Measurements from ENCODE around the gene CCDC126. TPM values are rescaled to one million over a fixed set of nuclear protein-coding genes. Genes with fewer than 3 reads are reported as not detected.

Gene CCDC126
- total and polyA plus RNA-seq, 9 of the 15 experiments (the other 6 are each of a cell fraction or from before 2014, with no cell fraction given): 3.0 to 16.2 (median 5.2) TPM

- TF ChIP-seq PTTG1 (tag; IDR thresholded peaks at IDR 0.05; ENCODE audit: low read depth) (peak; percentile 88), ZNF583 (CRISPR knock-in tag; IDR thresholded peaks at IDR 0.05) (peak; percentile 89), TAF15 (IDR thresholded peaks at IDR 0.05; ENCODE audit: low read depth, low read length) (no peak), BRD4 (IDR thresholded peaks at IDR 0.05) (no peak), JUND (IDR thresholded peaks at IDR 0.05; ENCODE audit: borderline replicate concordance, low read depth, low read length) (peak; percentile 76), JUND (tag; IDR thresholded peaks at IDR 0.05; ENCODE audit: borderline replicate concordance, low read depth, low read length) (peak; percentile 78; the same call in 2 of the 3 replicates), CTCFL (IDR thresholded peaks at IDR 0.05; ENCODE audit: borderline replicate concordance, insufficient read depth, low read depth, low read length, poor library complexity, severe bottlenecking) (no peak), DMBX1 (CRISPR knock-in tag; IDR thresholded peaks at IDR 0.05; ENCODE audit: borderline replicate concordance) (peak; percentile 85; the same call in 1 of the 2 replicates), NR2C2 (CRISPR knock-in tag; IDR thresholded peaks at IDR 0.05) (no peak), NR2C2 (tag; IDR thresholded peaks at IDR 0.05) (0 out of 2 replicates have a peak, but pooled peaks have one; percentile 38), ZBTB11 (CRISPR knock-in tag; IDR thresholded peaks at IDR 0.05) (peak in 1 of 3 experiments; percentile 64; a peak in 2 of 6 replicates), ZBTB5 (IDR thresholded peaks at IDR 0.05) (no peak), CTBP1 (IDR thresholded peaks at IDR 0.05; ENCODE audit: borderline replicate concordance) (no peak), MAFK (IDR thresholded peaks at IDR 0.05; ENCODE audit: low read length) (0 out of 2 replicates have a peak, but pooled peaks have one; percentile 15), TAF9B (IDR thresholded peaks at IDR 0.05; ENCODE audit: partially characterized antibody) (no peak), ATF7 (IDR thresholded peaks at IDR 0.05) (no peak)
These were observed 2.1 kb upstream of the CCDC126 start (continued) for GRCh38 chr7:23594879-23595604.
